ENCODE data around the gene SEPTIN2.
"Not testable (repeated sequence)": the region's sequence is repeated elsewhere in the genome, so short reads cannot be mapped to it uniquely, and the experiment has no call there.

The SEPTIN2 gene

GRCh38 chr2:241354668-241355658 lies 39.2 kb downstream of the SEPTIN2 start:
- DNase-seq: peak; percentile 58

- DNase-seq: peak; percentile 97
Measured at GRCh38 chr2:241355983-241356870, 40.5 kb downstream of the SEPTIN2 start, which contains the start of gene FARP2. TSS of gene FARP2 (plus strand) at chr2:241356285. CDS start at chr2:241373108, 16,823 bp downstream.

DNA sequence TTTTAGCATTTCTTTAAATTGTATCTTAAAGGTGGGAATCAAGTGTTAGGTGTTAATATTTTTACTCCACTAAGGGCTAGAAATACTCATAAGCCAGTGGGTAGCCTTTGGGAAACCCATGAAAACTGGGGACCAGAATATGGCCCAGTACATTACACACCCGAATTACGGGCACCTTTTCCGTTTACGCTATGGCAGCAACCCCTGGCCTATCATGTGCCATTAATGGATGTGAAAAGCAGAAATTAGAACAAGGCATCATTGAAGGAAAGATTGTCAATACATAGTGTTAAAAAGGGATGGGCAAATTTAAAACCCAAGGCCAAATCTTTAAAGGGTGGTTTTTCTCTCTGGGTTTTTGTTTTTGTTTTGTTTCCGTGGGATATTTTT lies 41.1 kb downstream of the SEPTIN2 start:
- DNase-seq: no peak

GRCh38 chr2:241357531-241357930 lies 41.8 kb downstream of the SEPTIN2 start:
- DNase-seq: no peak

DNA sequence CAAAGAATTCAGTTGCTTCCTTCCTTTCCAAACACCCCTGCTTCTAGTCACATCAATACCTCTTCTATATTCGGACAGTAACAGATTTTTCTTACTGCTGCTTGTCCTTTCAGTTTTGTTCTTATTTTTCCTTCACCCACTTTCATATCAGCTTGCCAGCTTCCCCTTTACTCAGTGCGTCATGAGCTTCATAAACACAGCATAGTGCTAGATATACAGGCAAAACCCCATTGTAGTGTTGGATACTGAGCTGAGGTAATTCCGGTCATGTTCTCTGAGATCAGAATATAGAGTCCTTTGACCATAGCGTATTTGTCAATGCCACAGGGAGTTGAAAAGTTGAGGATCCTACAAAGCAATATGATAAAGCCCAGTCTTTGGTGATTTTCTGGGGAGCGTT lies 42.7 kb downstream of the SEPTIN2 start:
- no peak for DNase-seq

GRCh38 chr2:241359481-241360045 lies 43.8 kb downstream of the SEPTIN2 start:
- DNase-seq: no peak

DNA sequence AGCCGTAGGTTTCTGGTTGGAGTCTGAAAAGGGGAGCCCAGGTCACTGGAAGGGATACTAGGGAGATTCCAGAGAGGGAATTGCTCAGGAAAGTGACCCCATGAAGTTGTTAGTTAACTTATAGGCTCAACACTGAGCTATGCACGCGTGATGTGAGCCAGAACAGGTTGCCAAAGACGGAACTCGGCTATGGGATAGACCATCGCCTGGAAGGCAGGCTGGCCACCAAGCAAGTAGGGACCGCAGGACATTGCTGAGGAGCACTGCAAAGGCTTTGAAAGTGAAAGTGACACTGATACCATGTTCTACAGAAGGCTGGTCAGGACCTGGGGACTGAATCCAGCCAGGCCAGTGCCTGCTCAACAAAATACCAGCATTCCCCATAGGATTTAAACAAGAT lies 47.7 kb downstream of the SEPTIN2 start:
- DNase-seq: no peak

GRCh38 chr2:241364781-241365180 lies 49.1 kb downstream of the SEPTIN2 start:
- DNase-seq: no peak

DNA sequence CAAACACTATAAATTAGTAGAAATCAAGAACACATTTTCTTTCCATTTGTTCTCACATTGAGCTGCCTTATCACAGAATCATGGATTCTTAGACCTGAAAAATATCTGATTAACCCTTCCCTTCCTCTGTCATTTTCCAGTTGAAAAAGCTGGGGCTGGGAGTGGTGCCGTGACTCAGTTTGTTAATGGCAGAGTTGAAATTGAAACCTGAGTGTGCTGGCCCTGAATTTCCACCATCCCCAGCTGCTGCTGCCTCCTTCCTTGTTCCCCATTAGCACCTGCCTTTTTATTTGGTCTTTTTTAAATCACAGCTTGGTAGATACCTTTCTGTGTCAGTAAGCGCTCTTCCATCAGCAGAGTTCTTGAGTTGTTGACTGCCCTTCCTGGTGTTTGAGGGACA lies 51.0 kb downstream of the SEPTIN2 start:
- no peak for DNase-seq

GRCh38 chr2:241368643-241369042 lies 52.9 kb downstream of the SEPTIN2 start:
- DNase-seq: no peak

DNA sequence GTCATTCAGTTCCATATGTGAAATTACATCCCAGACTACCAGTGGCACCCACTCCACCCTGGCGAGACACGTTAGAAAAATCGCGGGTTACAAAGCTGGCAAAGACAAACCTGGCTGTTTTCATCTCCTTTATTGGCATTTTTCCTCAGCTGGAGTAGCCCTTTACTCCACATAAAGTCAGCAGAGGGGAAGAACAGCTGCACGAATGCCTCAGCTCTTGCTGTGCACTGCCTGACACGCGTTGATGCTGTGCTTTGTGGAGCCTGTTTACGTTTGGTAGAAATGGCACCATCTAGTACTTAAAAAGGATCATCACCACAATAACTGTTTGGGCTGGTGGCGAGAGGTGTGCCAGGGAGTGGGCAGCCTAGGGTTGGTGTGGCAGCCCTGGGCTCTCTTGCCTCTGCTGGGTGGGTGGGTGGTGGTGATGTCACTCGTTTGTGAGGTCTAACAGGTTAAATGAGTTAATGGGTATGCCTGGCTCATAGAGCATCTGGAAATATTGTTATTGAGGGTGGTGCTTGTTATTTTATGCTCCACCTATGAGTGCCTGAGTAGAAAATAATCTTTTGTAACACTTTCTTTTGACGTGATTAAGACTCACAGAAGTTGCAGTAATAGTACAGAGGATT lies 56.8 kb downstream of the SEPTIN2 start:
- no peak for DNase-seq

GRCh38 chr2:241373446-241373845 lies 57.7 kb downstream of the SEPTIN2 start:
- no peak for DNase-seq

GRCh38 chr2:241373906-241374305 lies 58.2 kb downstream of the SEPTIN2 start:
- not testable (repeated sequence) for DNase-seq

DNA sequence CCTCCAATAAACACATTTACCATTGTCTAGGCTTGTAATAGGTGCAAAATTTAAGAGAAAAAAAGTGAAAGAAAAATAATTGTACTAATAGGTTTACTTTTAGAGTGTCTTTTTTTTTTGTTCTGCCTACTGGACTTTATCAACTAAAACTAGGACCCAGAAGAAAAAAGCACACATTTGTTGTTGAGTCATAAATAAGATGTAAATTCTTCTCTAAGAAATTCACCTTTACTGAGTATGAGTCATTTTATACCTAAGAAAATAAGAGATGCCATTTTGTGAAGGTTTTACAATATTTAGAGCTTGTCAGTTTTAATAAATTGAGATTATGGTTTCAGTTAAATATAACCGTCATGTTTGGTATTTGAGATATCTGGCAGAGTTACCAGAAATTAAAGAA lies 59.6 kb downstream of the SEPTIN2 start:
- no peak for DNase-seq

DNA sequence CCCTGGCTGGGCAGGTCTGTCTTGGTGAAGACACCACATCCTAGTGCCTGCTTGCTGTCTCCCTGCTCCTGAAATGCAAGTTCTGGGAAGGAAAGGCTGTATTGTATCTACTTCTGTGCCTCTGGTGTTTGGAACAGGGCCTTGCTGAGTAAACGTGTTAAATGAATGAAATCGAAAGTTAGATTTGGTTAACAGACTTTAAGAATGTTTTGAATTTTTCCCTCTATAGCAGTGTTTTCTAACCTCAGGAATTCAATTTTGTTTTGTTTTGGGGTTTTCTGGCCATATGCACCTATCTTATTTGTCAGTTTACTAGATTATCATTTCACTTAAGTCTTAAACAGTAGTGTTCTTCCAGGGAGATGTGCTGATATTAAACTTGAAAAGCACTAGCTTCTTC lies 61.1 kb downstream of the SEPTIN2 start:
- no peak for DNase-seq

GRCh38 chr2:241378816-241379215 lies 63.1 kb downstream of the SEPTIN2 start:
- DNase-seq: no peak

DNA sequence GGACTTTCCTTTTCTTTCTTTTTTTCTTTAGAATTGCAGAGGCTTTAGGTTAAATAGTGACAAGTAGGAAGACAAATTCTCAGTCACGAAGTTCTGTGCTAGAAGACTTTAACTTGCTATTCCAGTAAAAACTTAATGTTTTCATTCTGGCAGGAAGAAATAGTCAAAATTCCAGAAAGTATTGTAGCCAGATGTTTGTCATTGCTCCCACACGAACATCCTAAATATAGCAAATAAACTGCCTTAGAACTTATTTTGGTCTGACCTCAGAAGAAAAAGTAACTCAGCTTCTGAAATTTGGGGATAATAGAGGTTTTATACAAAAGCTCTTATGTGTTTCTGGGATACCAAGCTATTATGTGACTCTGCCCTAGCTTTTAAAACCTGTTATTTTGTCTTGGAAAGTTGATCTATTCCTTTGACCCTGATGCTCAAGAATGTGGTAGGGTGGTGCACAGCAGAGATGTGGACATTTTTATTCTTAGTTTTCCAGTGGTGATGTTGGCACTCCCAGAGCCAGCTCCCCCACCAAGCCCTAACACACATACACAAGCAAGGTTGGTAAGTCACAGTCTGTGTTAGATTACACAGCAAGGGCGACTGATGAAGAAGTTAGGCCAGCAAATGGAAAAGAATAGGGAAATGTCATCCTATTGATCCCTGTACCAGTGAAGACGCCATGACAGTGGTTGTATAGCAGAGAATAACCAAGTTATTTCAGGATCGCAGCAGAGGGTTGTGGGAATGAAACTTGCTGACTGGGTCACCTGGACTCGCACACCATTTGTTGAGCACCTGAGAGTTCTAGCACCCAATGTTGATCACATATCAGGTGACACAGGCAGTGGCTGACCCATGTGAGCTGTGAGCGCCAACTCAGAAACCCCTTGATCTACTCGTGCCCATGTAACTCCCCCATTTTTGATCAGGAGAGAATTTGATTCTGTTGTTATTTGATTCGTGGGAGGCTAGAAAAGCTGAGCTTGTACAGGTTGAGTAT lies 64.1 kb downstream of the SEPTIN2 start:
- no peak for DNase-seq

- DNase-seq: no peak
Measured at GRCh38 chr2:241381872-241382271, 66.1 kb downstream of the SEPTIN2 start.

DNA sequence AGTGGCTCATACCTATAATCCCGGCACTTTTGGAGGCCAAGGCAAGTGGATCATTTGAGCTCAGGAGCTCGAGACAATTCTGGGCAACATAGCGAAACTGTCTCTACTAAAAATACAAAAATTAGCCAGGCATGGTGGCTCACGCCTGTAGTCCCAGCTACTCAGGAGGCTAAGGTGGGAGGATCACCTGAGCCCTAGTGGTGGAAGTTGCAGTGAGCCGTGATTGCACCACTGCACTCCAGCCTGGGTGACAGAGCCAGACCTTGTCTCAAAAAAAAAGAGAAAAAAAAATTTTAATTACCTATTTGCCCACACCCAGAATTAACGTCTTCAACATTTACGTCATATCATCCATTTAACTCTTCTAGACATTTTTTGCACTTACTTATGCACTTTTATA lies 69.7 kb downstream of the SEPTIN2 start:
- not testable (repeated sequence) for DNase-seq

DNA sequence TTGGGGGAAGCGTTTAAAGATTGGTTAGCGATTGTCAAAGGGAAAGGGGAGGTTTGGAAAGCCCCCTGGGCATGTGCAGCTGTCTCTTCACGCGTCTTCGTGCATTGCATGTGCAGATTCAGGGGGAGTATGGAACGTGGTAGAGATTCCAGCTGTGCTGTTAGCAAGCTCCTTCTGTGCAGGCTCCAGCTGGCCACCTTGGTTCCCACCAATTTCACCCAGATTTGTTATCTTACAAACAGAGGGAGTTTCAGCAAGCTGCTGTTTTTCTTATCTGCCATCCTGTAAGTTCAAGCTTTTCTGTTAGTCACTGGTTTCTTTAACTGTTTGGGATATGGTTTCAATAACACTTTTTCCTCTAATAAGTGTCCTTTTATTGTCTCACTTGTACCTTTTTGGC lies 70.8 kb downstream of the SEPTIN2 start:
- no peak for DNase-seq

DNA sequence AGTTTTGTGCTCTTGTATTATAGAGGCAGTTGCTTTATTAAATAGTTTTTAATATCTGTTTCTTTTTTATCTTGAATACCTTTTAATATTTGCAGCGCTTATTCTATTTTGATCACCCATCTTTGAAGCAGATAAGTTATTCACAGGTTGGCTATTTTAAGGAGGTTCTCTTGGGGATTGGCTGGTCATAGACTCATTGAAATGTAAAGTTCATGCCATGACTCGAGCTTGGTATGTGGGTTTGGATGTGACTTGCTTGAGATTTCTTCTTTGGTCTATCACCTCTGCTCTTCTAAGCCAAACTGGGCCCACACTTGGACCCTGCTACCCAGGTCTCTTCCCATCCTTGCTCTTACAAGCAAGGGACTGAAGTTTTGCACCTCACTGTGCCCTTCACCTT lies 74.0 kb downstream of the SEPTIN2 start:
- DNase-seq: no peak

All from right forelimb (tissue), 1 donor.